GM18867 (cell line): Measurements from ENCODE around the gene TAF1D.
"Not testable (repeated sequence)": the region's sequence is repeated elsewhere in the genome, so short reads cannot be mapped to it uniquely, and the experiment has no call there.

ENCODE experiments used
- ATAC-seq: cut with Tn5 transposase; IDR thresholded peaks from one replicate; pipeline ENCODE4 v1.9.1; 2021; ENCODE audit warnings: mild to moderate bottlenecking, moderate library complexity; ENCODE audit not compliant: unreplicated experiment

Gene TAF1D

GRCh38 chr11:93741094-93741881 is at the start of gene TAF1D, which contains the start of gene C11orf54:
TSS of gene TAF1D (minus strand) at chr11:93741495. CDS start at chr11:93739304, 2,191 bp downstream.
TSS of gene C11orf54 (plus strand) at chr11:93741672. CDS start at chr11:93747394, 5,722 bp downstream.
- peak; percentile 87 for ATAC-seq

- peak; percentile 45 for ATAC-seq
Measured at GRCh38 chr11:93784935-93785360, 43.7 kb upstream of the TAF1D start.

- peak; percentile 96 for ATAC-seq
Measured at GRCh38 chr11:93784145-93784934, 43.0 kb upstream of the TAF1D start, which contains the start of gene MED17. TSS of gene MED17 (plus strand) at chr11:93784282. CDS start at chr11:93784514, 232 bp downstream.

- peak; percentile 47 for ATAC-seq
Measured at GRCh38 chr11:93783765-93784144, 42.5 kb upstream of the TAF1D start.

- ATAC-seq = no peak
Measured at GRCh38 chr11:93783362-93783761, 42.1 kb upstream of the TAF1D start.

GRCh38 chr11:93775289-93775688 is 34.0 kb upstream of the TAF1D start:
- ATAC-seq = no peak

GRCh38 chr11:93774560-93774959 is 33.3 kb upstream of the TAF1D start:
- not testable (repeated sequence) for ATAC-seq

GRCh38 chr11:93773601-93774200 is 32.4 kb upstream of the TAF1D start:
- no peak for ATAC-seq

GRCh38 chr11:93773045-93773477 is 31.8 kb upstream of the TAF1D start:
- ATAC-seq = no peak

- ATAC-seq = no peak
Measured at GRCh38 chr11:93772123-93772522, 30.8 kb upstream of the TAF1D start.

GRCh38 chr11:93770160-93770559 is 28.9 kb upstream of the TAF1D start:
- ATAC-seq = no peak

- ATAC-seq = no peak
Measured at GRCh38 chr11:93767018-93767417, 25.7 kb upstream of the TAF1D start.

GRCh38 chr11:93766504-93766903 is 25.2 kb upstream of the TAF1D start:
- ATAC-seq = no peak

GRCh38 chr11:93765551-93765950 is 24.3 kb upstream of the TAF1D start:
- ATAC-seq = no peak

GRCh38 chr11:93761910-93762309 is 20.6 kb upstream of the TAF1D start:
- ATAC-seq = no peak

GRCh38 chr11:93759123-93759522 is 17.8 kb upstream of the TAF1D start:
- ATAC-seq = not testable (repeated sequence)

GRCh38 chr11:93757924-93758865 is 16.9 kb upstream of the TAF1D start:
- ATAC-seq = no peak

GRCh38 chr11:93757301-93757700 is 16.0 kb upstream of the TAF1D start:
- ATAC-seq = no peak

- peak; percentile 41 for ATAC-seq
Measured at GRCh38 chr11:93756748-93757147, 15.5 kb upstream of the TAF1D start.

GRCh38 chr11:93753241-93753640 is 11.9 kb upstream of the TAF1D start:
- no peak for ATAC-seq
